ENCODE measurements around the gene NDUFA11. TPM values are rescaled to one million over a fixed set of nuclear protein-coding genes. Genes with fewer than 3 reads are reported as not detected.
A peak's percentile ranks its signal among the peaks of the same experiment; 100 is the strongest.

The NDUFA11 gene
- total RNA-seq, 2 donors from 2014 or later: 242 to 269 TPM

GRCh38 chr19:5904352-5905113, 943 bp upstream of the NDUFA11 start, which contains the start of gene VMAC:
VMAC (plus strand) TSS chr19:5904872; CDS start chr19:5904891, 19 bp downstream.
- DNase-seq: peak; percentile 100
- Histone ChIP-seq H3K4me1 (ENCODE audit: control insufficient read depth, insufficient read depth, low read length) (no peaks in the 10 kb centered on the region), H3K9me3 (ENCODE audit: control insufficient read depth, low read length) (no peaks in the 10 kb centered on the region), H3K27ac (ENCODE audit: low read depth, low read length) (peak within 1 kb of the TSS; percentile 93), H3K27me3 (ENCODE audit: control insufficient read depth, insufficient read depth, low read length, poor library complexity, severe bottlenecking) (no peaks in the 10 kb centered on the region), H3K9ac (ENCODE audit: extremely low read depth, low read length, poor library complexity, severe bottlenecking) (peak within 1 kb of the TSS; percentile 98), H3K4me3 (ENCODE audit: low read length) (peak within 1 kb of the TSS; percentile 95), H3K36me3 (ENCODE audit: control insufficient read depth, insufficient read depth, low read length) (peaks cover 6% of the 10 kb centered on the region)
- Mint-ChIP-seq H3K27me3 (ENCODE audit: insufficient read depth) (no peaks in the 10 kb centered on the region), H3K36me3 (ENCODE audit: low read depth) (peaks cover 17% of the 10 kb centered on the region), H3K27ac (peak within 1 kb of the TSS; percentile 99), H3K4me1 (peaks cover 3% of the 10 kb centered on the region), H3K4me3 (peak within 1 kb of the TSS; percentile 96), H3K9me3 (no peaks in the 10 kb centered on the region)
- TF ChIP-seq, protein P1, sequence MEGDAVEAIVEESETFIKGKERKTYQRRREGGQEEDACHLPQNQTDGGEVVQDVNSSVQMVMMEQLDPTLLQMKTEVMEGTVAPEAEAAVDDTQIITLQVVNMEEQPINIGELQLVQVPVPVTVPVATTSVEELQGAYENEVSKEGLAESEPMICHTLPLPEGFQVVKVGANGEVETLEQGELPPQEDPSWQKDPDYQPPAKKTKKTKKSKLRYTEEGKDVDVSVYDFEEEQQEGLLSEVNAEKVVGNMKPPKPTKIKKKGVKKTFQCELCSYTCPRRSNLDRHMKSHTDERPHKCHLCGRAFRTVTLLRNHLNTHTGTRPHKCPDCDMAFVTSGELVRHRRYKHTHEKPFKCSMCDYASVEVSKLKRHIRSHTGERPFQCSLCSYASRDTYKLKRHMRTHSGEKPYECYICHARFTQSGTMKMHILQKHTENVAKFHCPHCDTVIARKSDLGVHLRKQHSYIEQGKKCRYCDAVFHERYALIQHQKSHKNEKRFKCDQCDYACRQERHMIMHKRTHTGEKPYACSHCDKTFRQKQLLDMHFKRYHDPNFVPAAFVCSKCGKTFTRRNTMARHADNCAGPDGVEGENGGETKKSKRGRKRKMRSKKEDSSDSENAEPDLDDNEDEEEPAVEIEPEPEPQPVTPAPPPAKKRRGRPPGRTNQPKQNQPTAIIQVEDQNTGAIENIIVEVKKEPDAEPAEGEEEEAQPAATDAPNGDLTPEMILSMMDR (conservative IDR thresholded peaks at IDR 0.05): no peak
- WGBS, 2 experiments (ENCODE audit: insufficient coverage in 1 of 2, insufficient read length in 1 of 2): 0 to 1% methylated on average over 23 to 61 of the region's 61 CpGs

- H3K27me3 Mint-ChIP-seq (ENCODE audit: insufficient read depth): no peaks in the 10 kb centered on the region
- TF ChIP-seq, protein P1 (conservative IDR thresholded peaks at IDR 0.05): no peak
- H3K36me3 ChIP-seq (ENCODE audit: control insufficient read depth, insufficient read depth, low read length): peaks cover 6% of the 10 kb centered on the region
- H3K9me3 ChIP-seq (ENCODE audit: control insufficient read depth, low read length): no peaks in the 10 kb centered on the region
- peak overlapping the region; percentile 98 for H3K9ac ChIP-seq (ENCODE audit: extremely low read depth, low read length, poor library complexity, severe bottlenecking)
- peaks cover 3% of the 10 kb centered on the region for H3K4me1 Mint-ChIP-seq
- 0 to 2% methylated on average over 10 to 27 of the region's 27 CpGs for WGBS, 2 experiments (ENCODE audit: insufficient coverage in 1 of 2, insufficient read length in 1 of 2)
- H3K4me1 ChIP-seq (ENCODE audit: control insufficient read depth, insufficient read depth, low read length): no peaks in the 10 kb centered on the region
- no peaks in the 10 kb centered on the region for H3K27me3 ChIP-seq (ENCODE audit: control insufficient read depth, insufficient read depth, low read length, poor library complexity, severe bottlenecking)
- H3K27ac Mint-ChIP-seq: peak overlapping the region; percentile 99
- no peaks in the 10 kb centered on the region for H3K9me3 Mint-ChIP-seq
- H3K4me3 Mint-ChIP-seq: peak overlapping the region; percentile 96
- peaks cover 15% of the 10 kb centered on the region for H3K36me3 Mint-ChIP-seq (ENCODE audit: low read depth)
- H3K4me3 ChIP-seq (ENCODE audit: low read length): peak overlapping the region; percentile 95
- no peak for DNase-seq
- H3K27ac ChIP-seq (ENCODE audit: low read depth, low read length): peak overlapping the region; percentile 93
Measured at GRCh38 chr19:5903056-5903623, 450 bp downstream of the NDUFA11 start.

DNA sequence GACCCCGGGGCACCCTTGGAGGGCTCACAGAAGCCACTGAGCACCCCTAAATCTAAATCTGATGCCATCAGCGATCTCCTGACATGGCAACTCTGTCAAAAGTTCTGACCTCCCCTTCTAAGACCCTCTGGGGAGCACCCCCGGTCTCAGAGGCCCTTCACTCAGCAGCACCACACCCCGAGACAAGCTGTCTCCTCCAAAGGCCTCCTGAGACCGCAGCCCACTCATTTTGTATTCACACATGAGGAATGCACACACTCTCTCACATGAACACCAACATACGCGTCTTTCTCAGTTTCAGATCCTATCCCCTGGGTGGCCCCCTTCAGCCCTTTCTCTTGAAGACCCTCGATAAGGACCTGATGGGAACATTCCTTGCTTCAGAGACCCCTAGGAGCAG, 2.6 kb downstream of the NDUFA11 start:
- Mint-ChIP-seq H3K4me3 (peak overlapping the region; percentile 96), H3K36me3 (ENCODE audit: low read depth) (peaks cover 15% of the 10 kb centered on the region), H3K4me1 (peaks cover 3% of the 10 kb centered on the region), H3K27me3 (ENCODE audit: insufficient read depth) (no peaks in the 10 kb centered on the region), H3K9me3 (no peaks in the 10 kb centered on the region), H3K27ac (peak overlapping the region; percentile 80)
- no peak overlapping the region for H3K9ac ChIP-seq (ENCODE audit: extremely low read depth, low read length, poor library complexity, severe bottlenecking)
- no peak overlapping the region for H3K27ac ChIP-seq (ENCODE audit: low read depth, low read length)
- H3K4me1 ChIP-seq (ENCODE audit: control insufficient read depth, insufficient read depth, low read length): no peaks in the 10 kb centered on the region
- TF ChIP-seq, protein P1 (conservative IDR thresholded peaks at IDR 0.05): no peak
- no peak overlapping the region for H3K4me3 ChIP-seq (ENCODE audit: low read length)
- no peaks in the 10 kb centered on the region for H3K27me3 ChIP-seq (ENCODE audit: control insufficient read depth, insufficient read depth, low read length, poor library complexity, severe bottlenecking)
- 94 to 96% methylated on average over 5 to 8 of the region's 8 CpGs for WGBS, 2 experiments (ENCODE audit: insufficient coverage in 1 of 2, insufficient read length in 1 of 2)
- no peaks in the 10 kb centered on the region for H3K9me3 ChIP-seq (ENCODE audit: control insufficient read depth, low read length)
- no peak for DNase-seq
- peaks cover 6% of the 10 kb centered on the region for H3K36me3 ChIP-seq (ENCODE audit: control insufficient read depth, insufficient read depth, low read length)
